GM18505 (cell line): Measurements from ENCODE around the gene MTG2.

Experiments used
- ATAC-seq: cut with Tn5 transposase; IDR thresholded peaks from one replicate; pipeline ENCODE4 v1.9.1; 2021; ENCODE audit not compliant: unreplicated experiment
- POLR2A ChIP-seq: IDR thresholded peaks from 4 replicates; pipeline ENCODE4 v1.6.1; 2011; ENCODE audit warnings: borderline replicate concordance; ENCODE audit not compliant: insufficient read depth, insufficient read length; ENCODE audit errors: extremely low read depth

MTG2 gene

GRCh38 chr20:62225820-62226635 lies 43.2 kb downstream of the MTG2 start:
- no peak for TF ChIP-seq POLR2A
- ATAC-seq = no peak

- no peak for ATAC-seq
- no peak for TF ChIP-seq POLR2A
Measured at GRCh38 chr20:62226707-62227590, 44.1 kb downstream of the MTG2 start.

- TF ChIP-seq POLR2A = no peak
Measured at GRCh38 chr20:62227591-62227976, 44.8 kb downstream of the MTG2 start.

GRCh38 chr20:62227977-62228958 lies 45.4 kb downstream of the MTG2 start:
- TF ChIP-seq POLR2A = no peak
- ATAC-seq = no peak

More at GRCh38 chr20:62227591-62227976, 44.8 kb downstream of the MTG2 start:
- ATAC-seq = no peak

- no peak for ATAC-seq
- no peak for TF ChIP-seq POLR2A
Measured at GRCh38 chr20:62228982-62229545, 46.2 kb downstream of the MTG2 start.

GRCh38 chr20:62229667-62230066 lies 46.8 kb downstream of the MTG2 start:
- no peak for TF ChIP-seq POLR2A
- ATAC-seq = no peak

- no peak for ATAC-seq
- TF ChIP-seq POLR2A = no peak
Measured at GRCh38 chr20:62230276-62230675, 47.4 kb downstream of the MTG2 start.

GRCh38 chr20:62230696-62231095 lies 47.9 kb downstream of the MTG2 start:
- TF ChIP-seq POLR2A = no peak
- ATAC-seq = no peak

- no peak for TF ChIP-seq POLR2A
- no peak for ATAC-seq
Measured at GRCh38 chr20:62231292-62231691, 48.5 kb downstream of the MTG2 start.

GRCh38 chr20:62232194-62232593 lies 49.4 kb downstream of the MTG2 start:
- no peak for ATAC-seq
- no peak for TF ChIP-seq POLR2A

- no peak for ATAC-seq
- TF ChIP-seq POLR2A = no peak
Measured at GRCh38 chr20:62232770-62233645, 50.2 kb downstream of the MTG2 start.
